ENCODE measurements around the gene SFI1. TPM values are rescaled to one million over a fixed set of nuclear protein-coding genes. Genes with fewer than 3 reads are reported as not detected.
"Not testable (repeated sequence)": the region's sequence is repeated elsewhere in the genome, so short reads cannot be mapped to it uniquely, and the experiment has no call there.

The SFI1 gene
- total and polyA plus RNA-seq, 4 donors: 16.7 to 59.6 (median 30.3) TPM

DNA sequence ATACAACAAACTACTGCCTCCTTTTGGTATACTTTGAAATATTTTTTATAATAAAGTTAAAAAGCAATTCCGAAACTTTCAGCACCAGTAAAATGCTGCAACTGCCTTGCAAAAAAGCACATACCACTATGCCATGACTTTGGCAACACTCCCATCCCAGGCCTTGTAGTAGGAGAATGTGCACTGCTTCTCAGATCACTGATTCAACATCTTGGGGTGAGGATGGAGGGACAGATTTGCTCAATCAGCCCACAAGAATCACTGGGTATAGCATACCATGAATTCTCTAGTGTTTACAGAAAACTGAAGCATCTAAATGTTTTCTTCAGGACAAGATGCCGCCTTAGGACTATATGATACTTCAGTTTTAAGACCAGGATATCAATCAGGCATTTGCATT, 21.6 kb upstream of the SFI1 start:
- Histone ChIP-seq H3K27me3 (ENCODE audit: control insufficient read depth, insufficient read depth, low read length) (no peaks in the 10 kb centered on the region), H3K4me1 (ENCODE audit: control insufficient read depth, insufficient read depth, low read length) (no peaks in the 10 kb centered on the region), H3K4me3 (ENCODE audit: low read depth, low read length) (no peak overlapping the region), H3K36me3 (ENCODE audit: control insufficient read depth, insufficient read depth, low read length) (peaks cover 34% of the 10 kb centered on the region), H3K27ac (ENCODE audit: low read depth, low read length) (no peak overlapping the region), H3K9me3 (ENCODE audit: control insufficient read depth, insufficient read depth, low read length) (no peaks in the 10 kb centered on the region)
- DNase-seq (ENCODE audit: low read depth in 4 of 6, low spot score in 6 of 6): no peak
- WGBS (ENCODE audit: insufficient coverage): no CpG with 5 or more reads among the region's 2 CpGs

DNA sequence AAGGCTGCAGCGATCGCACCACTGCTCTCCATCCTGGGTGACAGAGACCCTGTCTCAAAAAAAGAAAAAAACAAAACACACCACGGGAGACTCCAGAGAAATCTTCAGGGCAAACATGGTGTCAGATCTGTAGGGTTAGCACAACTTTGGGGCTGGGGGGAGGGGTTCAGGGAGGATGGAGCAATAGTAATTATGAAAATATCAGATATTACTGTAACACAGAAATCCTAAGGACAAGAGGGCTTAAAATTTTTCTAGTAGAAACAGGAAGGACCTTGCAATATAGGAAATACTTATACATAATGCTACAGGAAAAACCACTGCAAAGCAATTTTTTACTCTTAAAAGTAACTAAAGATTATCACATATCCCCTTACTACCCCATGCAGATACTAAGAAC, 20.5 kb upstream of the SFI1 start:
- DNase-seq (ENCODE audit: low read depth in 4 of 6, low spot score in 6 of 6): no peak
- WGBS (ENCODE audit: insufficient coverage): no CpG with 5 or more reads among the region's 3 CpGs

DNA sequence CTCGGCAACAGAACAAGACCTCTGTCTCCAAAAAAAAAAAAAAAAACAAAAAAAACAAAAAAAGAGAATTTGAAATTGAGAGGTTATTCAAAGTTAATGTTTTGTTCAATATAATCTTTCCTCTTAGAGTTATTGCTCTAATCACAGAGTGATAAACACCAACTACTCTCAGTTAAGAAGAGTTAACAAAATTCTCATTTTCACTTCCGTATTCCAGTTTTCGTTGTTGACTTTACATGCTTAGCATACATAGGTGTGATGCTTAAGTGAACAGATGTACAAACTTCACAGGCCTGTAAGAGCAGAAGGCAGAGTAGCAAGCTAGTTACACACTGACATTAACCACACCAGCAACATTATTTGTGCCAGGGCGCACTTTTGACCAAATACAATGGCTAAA, 19.0 kb upstream of the SFI1 start:
- no peaks in the 10 kb centered on the region for H3K9me3 ChIP-seq (ENCODE audit: control insufficient read depth, insufficient read depth, low read length)
- WGBS (ENCODE audit: insufficient coverage): no CpG with 5 or more reads among the region's 4 CpGs
- no peak overlapping the region for H3K4me3 ChIP-seq (ENCODE audit: low read depth, low read length)
- no peak for DNase-seq (ENCODE audit: low read depth in 4 of 6, low spot score in 6 of 6)
- peaks cover 40% of the 10 kb centered on the region for H3K36me3 ChIP-seq (ENCODE audit: control insufficient read depth, insufficient read depth, low read length)
- H3K27me3 ChIP-seq (ENCODE audit: control insufficient read depth, insufficient read depth, low read length): no peaks in the 10 kb centered on the region
- H3K4me1 ChIP-seq (ENCODE audit: control insufficient read depth, insufficient read depth, low read length): no peaks in the 10 kb centered on the region
- H3K27ac ChIP-seq (ENCODE audit: low read depth, low read length): no peak overlapping the region

More for the DNA sequence above, 20.5 kb upstream of the SFI1 start:
- Histone ChIP-seq H3K27me3 (ENCODE audit: control insufficient read depth, insufficient read depth, low read length) (no peaks in the 10 kb centered on the region), H3K9me3 (ENCODE audit: control insufficient read depth, insufficient read depth, low read length) (no peaks in the 10 kb centered on the region), H3K36me3 (ENCODE audit: control insufficient read depth, insufficient read depth, low read length) (peaks cover 34% of the 10 kb centered on the region), H3K4me3 (ENCODE audit: low read depth, low read length) (no peak overlapping the region), H3K4me1 (ENCODE audit: control insufficient read depth, insufficient read depth, low read length) (no peaks in the 10 kb centered on the region), H3K27ac (ENCODE audit: low read depth, low read length) (no peak overlapping the region)

DNA sequence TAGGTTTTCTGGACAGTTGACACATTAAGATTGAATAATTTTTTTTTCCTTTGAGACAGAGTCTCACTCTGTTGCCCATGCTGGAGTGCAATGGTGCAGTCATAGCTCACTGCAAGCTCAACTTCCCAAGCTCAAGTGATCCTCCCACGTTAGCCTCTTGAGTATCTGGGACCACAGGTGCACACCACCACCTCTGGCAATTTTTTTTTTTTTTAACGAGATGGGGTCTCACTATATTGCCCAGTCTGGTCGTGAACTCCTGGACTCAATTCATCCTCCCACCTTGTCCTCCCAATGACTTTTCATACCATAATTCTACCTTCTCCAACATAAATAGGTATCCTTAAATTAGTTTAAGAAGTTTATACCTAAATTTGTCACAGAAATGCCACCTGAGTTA, 15.2 kb upstream of the SFI1 start:
- no peak for DNase-seq (ENCODE audit: low read depth in 4 of 6, low spot score in 6 of 6)
- Histone ChIP-seq H3K36me3 (ENCODE audit: control insufficient read depth, insufficient read depth, low read length) (peaks cover 59% of the 10 kb centered on the region), H3K9me3 (ENCODE audit: control insufficient read depth, insufficient read depth, low read length) (no peaks in the 10 kb centered on the region), H3K4me3 (ENCODE audit: low read depth, low read length) (no peak overlapping the region), H3K27me3 (ENCODE audit: control insufficient read depth, insufficient read depth, low read length) (no peaks in the 10 kb centered on the region), H3K4me1 (ENCODE audit: control insufficient read depth, insufficient read depth, low read length) (no peaks in the 10 kb centered on the region), H3K27ac (ENCODE audit: low read depth, low read length) (no peak overlapping the region)
- WGBS (ENCODE audit: insufficient coverage): 90% methylated on average over 2 of the region's 3 CpGs

DNA sequence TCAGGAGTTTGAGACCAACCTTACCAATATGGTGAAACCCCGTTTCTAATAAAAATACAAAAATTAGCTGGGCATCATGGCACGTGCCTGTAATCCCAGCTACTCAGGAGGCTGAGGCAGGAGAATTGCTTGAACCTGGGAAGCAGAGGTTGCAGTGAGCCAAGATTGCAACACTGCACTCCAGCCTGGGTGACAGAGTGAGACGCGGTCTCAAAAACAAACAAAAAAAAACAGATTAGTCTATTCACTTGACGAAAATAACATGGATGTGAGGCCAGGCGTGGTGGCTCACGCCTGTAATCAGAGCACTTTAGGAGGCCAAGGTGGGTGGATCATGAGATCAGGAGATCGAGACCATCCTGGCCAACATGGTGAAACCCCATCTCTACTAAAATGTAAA, 13.9 kb upstream of the SFI1 start:
- DNase-seq (ENCODE audit: low read depth in 4 of 6, low spot score in 6 of 6); H3K27ac ChIP-seq (ENCODE audit: low read depth, low read length); H3K4me1 ChIP-seq (ENCODE audit: control insufficient read depth, insufficient read depth, low read length); H3K9me3 ChIP-seq (ENCODE audit: control insufficient read depth, insufficient read depth, low read length); H3K27me3 ChIP-seq (ENCODE audit: control insufficient read depth, insufficient read depth, low read length); H3K4me3 ChIP-seq (ENCODE audit: low read depth, low read length): not testable (repeated sequence)
- peaks cover 64% of the 10 kb centered on the region for H3K36me3 ChIP-seq (ENCODE audit: control insufficient read depth, insufficient read depth, low read length)
- 87% methylated on average over 3 of the region's 8 CpGs for WGBS (ENCODE audit: insufficient coverage)

- not testable (repeated sequence) for H3K4me3 ChIP-seq (ENCODE audit: low read depth, low read length); H3K9me3 ChIP-seq (ENCODE audit: control insufficient read depth, insufficient read depth, low read length); H3K27me3 ChIP-seq (ENCODE audit: control insufficient read depth, insufficient read depth, low read length); H3K4me1 ChIP-seq (ENCODE audit: control insufficient read depth, insufficient read depth, low read length); H3K27ac ChIP-seq (ENCODE audit: low read depth, low read length); DNase-seq (ENCODE audit: low read depth in 4 of 6, low spot score in 6 of 6)
- 98% methylated on average over 10 of the region's 11 CpGs for WGBS (ENCODE audit: insufficient coverage)
- H3K36me3 ChIP-seq (ENCODE audit: control insufficient read depth, insufficient read depth, low read length): peaks cover 43% of the 10 kb centered on the region
Observed at GRCh38 chr22:31486369-31486768, 10.0 kb upstream of the SFI1 start.

GRCh38 chr22:31486951-31487350, 9.4 kb upstream of the SFI1 start:
- Histone ChIP-seq H3K27ac (ENCODE audit: low read depth, low read length) (no peak overlapping the region), H3K4me1 (ENCODE audit: control insufficient read depth, insufficient read depth, low read length) (peaks cover 5% of the 10 kb centered on the region), H3K27me3 (ENCODE audit: control insufficient read depth, insufficient read depth, low read length) (no peaks in the 10 kb centered on the region), H3K9me3 (ENCODE audit: control insufficient read depth, insufficient read depth, low read length) (no peaks in the 10 kb centered on the region), H3K4me3 (ENCODE audit: low read depth, low read length) (no peak overlapping the region), H3K36me3 (ENCODE audit: control insufficient read depth, insufficient read depth, low read length) (peaks cover 39% of the 10 kb centered on the region)
- no CpG with 5 or more reads among the region's 2 CpGs for WGBS (ENCODE audit: insufficient coverage)
- DNase-seq (ENCODE audit: low read depth in 4 of 6, low spot score in 6 of 6): no peak

GRCh38 chr22:31488346-31488883, 7.9 kb upstream of the SFI1 start:
- peaks cover 26% of the 10 kb centered on the region for H3K36me3 ChIP-seq (ENCODE audit: control insufficient read depth, insufficient read depth, low read length)
- no peak for DNase-seq (ENCODE audit: low read depth in 4 of 6, low spot score in 6 of 6)
- H3K27me3 ChIP-seq (ENCODE audit: control insufficient read depth, insufficient read depth, low read length): no peaks in the 10 kb centered on the region
- 71% methylated on average over 2 of the region's 6 CpGs for WGBS (ENCODE audit: insufficient coverage)
- H3K27ac ChIP-seq (ENCODE audit: low read depth, low read length): no peak overlapping the region
- peaks cover 5% of the 10 kb centered on the region for H3K4me1 ChIP-seq (ENCODE audit: control insufficient read depth, insufficient read depth, low read length)
- no peaks in the 10 kb centered on the region for H3K9me3 ChIP-seq (ENCODE audit: control insufficient read depth, insufficient read depth, low read length)
- peak overlapping the region; percentile 56 for H3K4me3 ChIP-seq (ENCODE audit: low read depth, low read length)

- H3K4me1 ChIP-seq (ENCODE audit: control insufficient read depth, insufficient read depth, low read length): peaks cover 5% of the 10 kb centered on the region
- H3K9me3 ChIP-seq (ENCODE audit: control insufficient read depth, insufficient read depth, low read length): no peaks in the 10 kb centered on the region
- H3K27ac ChIP-seq (ENCODE audit: low read depth, low read length): peak overlapping the region; percentile 33
- peak overlapping the region; percentile 82 for H3K4me3 ChIP-seq (ENCODE audit: low read depth, low read length)
- no peaks in the 10 kb centered on the region for H3K27me3 ChIP-seq (ENCODE audit: control insufficient read depth, insufficient read depth, low read length)
- H3K36me3 ChIP-seq (ENCODE audit: control insufficient read depth, insufficient read depth, low read length): peaks cover 23% of the 10 kb centered on the region
- DNase-seq (ENCODE audit: low read depth in 4 of 6, low spot score in 6 of 6): peak in 1 of 6 donors; percentile 27
- under 1% methylated on average over 61 of the region's 61 CpGs for WGBS (ENCODE audit: insufficient coverage)
Observed at GRCh38 chr22:31488988-31489617, 7.2 kb upstream of the SFI1 start.
